GM12892 (cell line): Measurements from ENCODE around the gene ARHGAP9.

Experiments used
- POLR2A ChIP-seq: IDR thresholded peaks from 2 replicates; pipeline ENCODE4 v1.6.1; 2011; ENCODE audit warnings: low read depth, low read length, control low read depth
- TAF1 ChIP-seq: IDR thresholded peaks from 2 replicates; pipeline ENCODE4 v1.6.1; 2011; ENCODE audit warnings: low read depth, mild to moderate bottlenecking, control low read depth, low read length, borderline replicate concordance

DNA sequence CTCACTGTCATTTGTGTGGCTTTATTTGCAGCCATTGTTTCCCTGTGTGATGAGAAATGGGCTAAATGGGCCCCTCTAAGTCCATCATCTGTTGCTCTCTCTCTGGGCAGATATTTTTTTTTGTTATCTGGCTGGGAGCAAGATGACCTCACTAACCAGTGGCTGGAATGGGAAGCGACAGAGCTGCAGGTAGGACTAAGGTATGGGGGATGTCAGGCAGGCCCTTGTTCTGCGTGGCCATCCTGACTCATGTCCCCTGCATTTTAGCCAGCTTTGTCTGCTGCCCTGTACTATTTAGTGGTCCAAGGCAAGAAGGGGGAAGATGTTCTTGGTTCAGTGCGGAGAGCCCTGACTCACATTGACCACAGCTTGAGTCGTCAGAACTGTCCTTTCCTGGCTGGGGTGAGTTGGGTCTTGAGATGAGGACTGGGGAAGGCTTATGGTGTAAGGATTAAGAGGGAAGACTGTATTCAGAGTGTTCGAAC lies 9.5 kb upstream of the ARHGAP9 start:
- TF ChIP-seq POLR2A (no peak), TAF1 (no peak)
